H9 (cell line): ENCODE measurements around the gene ERICH6. TPM values are rescaled to one million over a fixed set of nuclear protein-coding genes. Genes with fewer than 3 reads are reported as not detected.

Experiments used
- DNase-seq: peaks from one replicate; pipeline ENCODE4 v3.0.0-alpha.2; 2017
- H2AFZ ChIP-seq: one replicate; pipeline ENCODE4 v1.6.1; 2013; ENCODE audit warnings: mild to moderate bottlenecking, low read length, control low read depth, moderate library complexity
- H2AK5ac ChIP-seq: 2 replicates; pipeline ENCODE4 v1.6.1; 2013; ENCODE audit warnings: low read length, control low read depth, mixed read lengths; ENCODE audit not compliant: insufficient read length
- H2BK120ac ChIP-seq: one replicate; pipeline ENCODE4 v1.6.1; 2013; ENCODE audit warnings: low read depth, mild to moderate bottlenecking, low read length, control low read depth, inconsistent platforms; ENCODE audit not compliant: poor library complexity, severe bottlenecking
- H2BK12ac ChIP-seq: 2 replicates; pipeline ENCODE4 v1.6.1; 2013; ENCODE audit warnings: low read length, control low read depth, mixed read lengths, low read depth; ENCODE audit not compliant: insufficient read length
- H2BK15ac ChIP-seq: 2 replicates; pipeline ENCODE4 v1.6.1; 2013; ENCODE audit warnings: low read depth, low read length, control low read depth
- H2BK20ac ChIP-seq: one replicate; pipeline ENCODE4 v1.6.1; 2013; ENCODE audit warnings: low read depth, mild to moderate bottlenecking, low read length, control low read depth, inconsistent platforms; ENCODE audit not compliant: poor library complexity, severe bottlenecking
- H2BK5ac ChIP-seq: 2 replicates; pipeline ENCODE4 v1.6.1; 2013; ENCODE audit warnings: low read length, control low read depth, mixed read lengths; ENCODE audit not compliant: insufficient read length
- H3K14ac ChIP-seq: 2 replicates; pipeline ENCODE4 v1.6.1; 2013; ENCODE audit warnings: low read length, control low read depth; ENCODE audit not compliant: insufficient read depth
- H3K18ac ChIP-seq: 2 replicates; pipeline ENCODE4 v1.6.1; 2013; ENCODE audit warnings: low read depth, mild to moderate bottlenecking, mixed read lengths, low read length, control low read depth; ENCODE audit not compliant: insufficient read length
- H3K23ac ChIP-seq: 2 replicates; pipeline ENCODE4 v1.6.1; 2013; ENCODE audit warnings: low read length, control low read depth, mixed read lengths, low read depth; ENCODE audit not compliant: insufficient read length
- H3K23me2 ChIP-seq: 2 replicates; pipeline ENCODE4 v1.6.1; 2013; ENCODE audit warnings: low read depth, mild to moderate bottlenecking, mixed read lengths, low read length, control low read depth; ENCODE audit not compliant: insufficient read length, poor library complexity, severe bottlenecking
- H3K27ac ChIP-seq: 2 replicates; pipeline ENCODE4 v1.5.1; 2013; ENCODE audit warnings: low read length, control low read depth, mixed read lengths, low read depth; ENCODE audit not compliant: insufficient read length
- H3K27me3 ChIP-seq: 2 replicates; pipeline ENCODE4 v1.6.1; 2013; ENCODE audit warnings: low read length, control low read depth, inconsistent platforms; ENCODE audit not compliant: insufficient read depth
- H3K4ac ChIP-seq: 2 replicates; pipeline ENCODE4 v1.6.1; 2013; ENCODE audit warnings: low read depth, mild to moderate bottlenecking, control low read depth, inconsistent platforms, low read length, moderate library complexity
- H3K4me1 ChIP-seq: 2 replicates; pipeline ENCODE4 v1.6.1; 2013; ENCODE audit warnings: low read length, control low read depth, inconsistent platforms; ENCODE audit not compliant: insufficient read depth
- H3K4me2 ChIP-seq: 2 replicates; pipeline ENCODE4 v1.6.1; 2013; ENCODE audit warnings: low read length, control low read depth, mixed read lengths; ENCODE audit not compliant: insufficient read length, insufficient read depth
- H3K56ac ChIP-seq: 2 replicates; pipeline ENCODE4 v1.6.1; 2013; ENCODE audit warnings: low read depth, mild to moderate bottlenecking, mixed read lengths, low read length, control low read depth; ENCODE audit not compliant: insufficient read length
- H3K79me1 ChIP-seq: 2 replicates; pipeline ENCODE4 v1.6.1; 2013; ENCODE audit warnings: low read depth, mild to moderate bottlenecking, moderate library complexity, low read length, control low read depth, inconsistent platforms; ENCODE audit not compliant: insufficient read depth, poor library complexity, severe bottlenecking
- H3K79me2 ChIP-seq: 2 replicates; pipeline ENCODE4 v1.6.1; 2013; ENCODE audit warnings: low read length, control low read depth, inconsistent platforms; ENCODE audit not compliant: insufficient read depth
- H3K9ac ChIP-seq: 2 replicates; pipeline ENCODE4 v1.6.1; 2013; ENCODE audit warnings: low read length, control low read depth, mixed read lengths; ENCODE audit not compliant: insufficient read length; ENCODE audit errors: extremely low read depth
- H3K9me3 ChIP-seq: one replicate; pipeline ENCODE4 v1.6.1; 2013; ENCODE audit warnings: low read depth, low read length, inconsistent platforms; ENCODE audit not compliant: control insufficient read depth
- H3T11ph ChIP-seq: one replicate; pipeline ENCODE4 v1.6.1; 2013; ENCODE audit warnings: mild to moderate bottlenecking, low read length, control low read depth, inconsistent platforms
- H4K20me1 ChIP-seq: one replicate; pipeline ENCODE4 v1.6.1; 2013; ENCODE audit not compliant: control insufficient read depth, insufficient read length, insufficient read depth
- H4K5ac ChIP-seq: 2 replicates; pipeline ENCODE4 v1.6.1; 2013; ENCODE audit warnings: low read depth, mild to moderate bottlenecking, mixed read lengths, low read length, control low read depth; ENCODE audit not compliant: insufficient read length
- H4K8ac ChIP-seq: replicated peaks from 2 replicates; pipeline ENCODE4 v1.6.1; 2013; ENCODE audit warnings: low read length, control low read depth, mixed read lengths, low read depth; ENCODE audit not compliant: insufficient read length
- H4K91ac ChIP-seq: 2 replicates; pipeline ENCODE4 v1.6.1; 2013; ENCODE audit warnings: low read depth, mild to moderate bottlenecking, moderate library complexity, mixed read lengths, low read length, control low read depth; ENCODE audit not compliant: insufficient read length
- H3K27ac Mint-ChIP-seq, 3 experiments: 2 replicates in 2 of 3; 3 replicates in 1 of 3; pipeline ENCODE4 v1.8.0; 2020 to 2021; ENCODE audit warnings: mixed read lengths in 3 of 3, mild to moderate bottlenecking in 1 of 3, moderate library complexity in 1 of 3
- H3K27me3 Mint-ChIP-seq: 2 replicates; pipeline ENCODE4 v1.8.0; 2021; ENCODE audit warnings: low read depth, mild to moderate bottlenecking, moderate library complexity, mixed read lengths
- H3K36me3 Mint-ChIP-seq, 3 experiments: 2 replicates in 2 of 3; 3 replicates in 1 of 3; pipeline ENCODE4 v1.8.0; 2020 to 2021; ENCODE audit warnings: low read depth in 3 of 3, mixed read lengths in 3 of 3; ENCODE audit not compliant: insufficient read depth in 1 of 3
- H3K4me1 Mint-ChIP-seq, 2 experiments: 2 replicates each; pipeline ENCODE4 v1.8.0; 2020; ENCODE audit warnings: mixed read lengths in 2 of 2
- H3K4me3 Mint-ChIP-seq, 2 experiments: 2 replicates in 1 of 2; 3 replicates in 1 of 2; pipeline ENCODE4 v1.8.0; 2020 to 2021; ENCODE audit warnings: mild to moderate bottlenecking in 2 of 2, mixed read lengths in 2 of 2, moderate library complexity in 1 of 2
- H3K9me3 Mint-ChIP-seq, 2 experiments: 2 replicates in 1 of 2; 3 replicates in 1 of 2; pipeline ENCODE4 v1.8.0; 2020; ENCODE audit warnings: mild to moderate bottlenecking in 2 of 2, mixed read lengths in 2 of 2, moderate library complexity in 1 of 2
- CTCF ChIP-seq: fragments of 200-600 bp; sonication (generic); conservative IDR thresholded peaks from 3 replicates; pipeline ENCODE4 v1.8.0; 2021; ENCODE audit warnings: antibody characterized with exemption, mild to moderate bottlenecking
- WGBS: extraction: QIAGEN DNeasy Blood & Tissue Kit; methylation state at CpG from one replicate; pipeline ENCODE4 v1.1.7; 2013; ENCODE audit warnings: missing lambda C conversion rate, low lambda C conversion rate, mixed read lengths; ENCODE audit not compliant: insufficient read length; ENCODE audit errors: extremely low coverage; 5-methylcytosine and 5-hydroxymethylcytosine counted together
- total RNA-seq: library from RNA; stranded (reverse); gene quantifications from 2 replicates; pipeline ENCODE4 v1.2.1, GENCODE V29; 2021

ERICH6 gene
- total RNA-seq, 1 experiment from 2014 or later, result not detected

GRCh38 chr3:150627557-150627956 lies 76.2 kb downstream of the ERICH6 start:
- no peak overlapping the region for H3K18ac ChIP-seq
- H2BK15ac ChIP-seq, result no peak overlapping the region
- WGBS, result no CpG with 5 or more reads among the region's 2 CpGs
- H2BK5ac ChIP-seq, result no peak overlapping the region
- no peak overlapping the region for H3K4ac ChIP-seq
- no peak overlapping the region for H2BK120ac ChIP-seq
- H3K27ac Mint-ChIP-seq, result no peak overlapping the region
- no peaks in the 10 kb centered on the region for H3K79me2 ChIP-seq
- no peak overlapping the region for H4K5ac ChIP-seq
- DNase-seq, result no peak
- peaks cover 4 to 7% of the 10 kb centered on the region in 2 experiments; a peak in 2 of 4 replicates for H3K4me1 Mint-ChIP-seq
- H3K79me1 ChIP-seq, result no peaks in the 10 kb centered on the region
- H3K23ac ChIP-seq, result no peak overlapping the region
- no peaks in the 10 kb centered on the region for H3K9me3 ChIP-seq
- H3K27me3 Mint-ChIP-seq, result no peaks in the 10 kb centered on the region
- no peak for TF ChIP-seq CTCF
- H3K56ac ChIP-seq, result no peak overlapping the region
- no peak overlapping the region for H3K4me2 ChIP-seq
- no peaks in the 10 kb centered on the region; the same call in 1 of the 2 replicates for H3K4me1 ChIP-seq
- no peak overlapping the region for H3K4me3 Mint-ChIP-seq
- H2AK5ac ChIP-seq, result no peak overlapping the region
- H3K27ac ChIP-seq, result no peak overlapping the region
- H3K9me3 Mint-ChIP-seq, result no peaks in the 10 kb centered on the region; a peak in 1 of 5 replicates
- no peak overlapping the region for H3K9ac ChIP-seq
- no peaks in the 10 kb centered on the region for H3K27me3 ChIP-seq
- no peak overlapping the region for H2BK20ac ChIP-seq
- H2AFZ ChIP-seq, result no peak overlapping the region
- no peak overlapping the region for H4K8ac ChIP-seq
- H3K14ac ChIP-seq, result no peak overlapping the region
- no peak overlapping the region for H4K91ac ChIP-seq
- H3K23me2 ChIP-seq, result no peaks in the 10 kb centered on the region
- H2BK12ac ChIP-seq, result no peak overlapping the region
- H3T11ph ChIP-seq, result no peak overlapping the region
- peaks cover 17 to 43% (median 38%) of the 10 kb centered on the region in 3 experiments; a peak in 6 of 7 replicates for H3K36me3 Mint-ChIP-seq
- no peaks in the 10 kb centered on the region for H4K20me1 ChIP-seq
